Kidney epithelial cell (primary cell): ENCODE results near the gene MYO16. TPM values are rescaled to one million over a fixed set of nuclear protein-coding genes. Genes with fewer than 3 reads are reported as not detected.

ENCODE experiments used
- DNase-seq: peaks from one replicate; pipeline ENCODE4 v3.0.0-alpha.2; 2010; ENCODE audit warnings: low read depth
- H3K27me3 ChIP-seq: 2 replicates; pipeline ENCODE4 v1.6.0; 2011; ENCODE audit warnings: low read length; ENCODE audit not compliant: control insufficient read depth, insufficient read depth
- H3K36me3 ChIP-seq: 2 replicates; pipeline ENCODE4 v1.5.1; 2011; ENCODE audit warnings: low read length; ENCODE audit not compliant: control insufficient read depth, insufficient read depth
- H3K4me3 ChIP-seq: 2 replicates; pipeline ENCODE4 v1.5.1; 2011; ENCODE audit warnings: low read depth, mild to moderate bottlenecking, control low read depth, low read length
- CTCF ChIP-seq: IDR thresholded peaks from 2 replicates; pipeline ENCODE4 v1.5.1; 2011; ENCODE audit warnings: mild to moderate bottlenecking, moderate library complexity, low read length, control low read depth, inconsistent platforms; ENCODE audit not compliant: insufficient read depth, poor library complexity, severe bottlenecking
- total RNA-seq: library from RNA; depleted of rRNA; stranded (reverse); fragments of >200 nt; gene quantifications from 2 replicates; pipeline ENCODE4 v1.2.3, GENCODE V29; 2015

Gene MYO16
- total RNA-seq, 1 donor from 2014 or later, result 0.38 TPM

GRCh38 chr13:109119896-109120295 lies 490.5 kb downstream of the MYO16 start:
- H3K36me3 ChIP-seq, result no peaks in the 10 kb centered on the region
- TF ChIP-seq CTCF, result no peak
- DNase-seq, result no peak
- H3K4me3 ChIP-seq, result no peak overlapping the region
- no peaks in the 10 kb centered on the region for H3K27me3 ChIP-seq

- DNase-seq, result no peak
- Histone ChIP-seq H3K36me3 (no peaks in the 10 kb centered on the region), H3K4me3 (no peak overlapping the region), H3K27me3 (no peaks in the 10 kb centered on the region)
- TF ChIP-seq CTCF, result no peak
These were observed 492.4 kb downstream of the MYO16 start for GRCh38 chr13:109121826-109122225.

GRCh38 chr13:109123971-109124370 lies 494.6 kb downstream of the MYO16 start:
- DNase-seq, result no peak
- Histone ChIP-seq H3K36me3 (no peaks in the 10 kb centered on the region), H3K4me3 (no peak overlapping the region), H3K27me3 (no peaks in the 10 kb centered on the region)
- no peak for TF ChIP-seq CTCF

- DNase-seq, result no peak
- Histone ChIP-seq H3K4me3 (no peak overlapping the region), H3K27me3 (no peaks in the 10 kb centered on the region), H3K36me3 (no peaks in the 10 kb centered on the region)
- TF ChIP-seq CTCF, result no peak
These were observed 496.8 kb downstream of the MYO16 start for GRCh38 chr13:109126178-109126577.

GRCh38 chr13:109126891-109127641 lies 497.7 kb downstream of the MYO16 start:
- no peak for TF ChIP-seq CTCF
- H3K4me3 ChIP-seq, result no peak overlapping the region
- no peaks in the 10 kb centered on the region for H3K27me3 ChIP-seq
- no peaks in the 10 kb centered on the region for H3K36me3 ChIP-seq
- DNase-seq, result no peak

- TF ChIP-seq CTCF, result no peak
- DNase-seq, result no peak
- Histone ChIP-seq H3K4me3 (no peak overlapping the region), H3K36me3 (no peaks in the 10 kb centered on the region), H3K27me3 (no peaks in the 10 kb centered on the region)
These were observed 498.7 kb downstream of the MYO16 start for GRCh38 chr13:109128121-109128520.
